ENCODE data around the gene AGBL1. TPM values are rescaled to one million over a fixed set of nuclear protein-coding genes. Genes with fewer than 3 reads are reported as not detected.

The AGBL1 gene
- total and polyA plus RNA-seq, 3 experiments from 2014 or later, result not detected

GRCh38 chr15:86161250-86161649 is 81.6 kb downstream of the AGBL1 start:
- Histone ChIP-seq H3K9me3 (ENCODE audit: low read length) (no peaks in the 10 kb centered on the region), H3K4me1 (ENCODE audit: insufficient read depth, low read length) (no peaks in the 10 kb centered on the region), H3K27ac (ENCODE audit: low read depth, low read length) (no peak overlapping the region), H3K27me3 (ENCODE audit: insufficient read depth, low read length, poor library complexity, severe bottlenecking) (no peaks in the 10 kb centered on the region), H3K36me3 (ENCODE audit: insufficient read depth, low read length) (no peaks in the 10 kb centered on the region), H3K4me3 (ENCODE audit: low read length) (no peak overlapping the region)
- ChIA-PET POLR2A (no interaction called here), CTCF (no interaction called here)
- peaks cover 0 to 5% (median 0%) of the 10 kb centered on the region in 5 donors for H3K9me3 Mint-ChIP-seq
- H3K4me1 Mint-ChIP-seq, result no peaks in the 10 kb centered on the region
- H3K27me3 Mint-ChIP-seq, result peaks cover 4 to 6% of the 10 kb centered on the region in 2 donors
- no peaks in the 10 kb centered on the region for H3K36me3 Mint-ChIP-seq
- H3K27ac Mint-ChIP-seq, result no peak overlapping the region
- H3K4me3 Mint-ChIP-seq, result no peak overlapping the region
- DNase-seq, result no peak

DNA sequence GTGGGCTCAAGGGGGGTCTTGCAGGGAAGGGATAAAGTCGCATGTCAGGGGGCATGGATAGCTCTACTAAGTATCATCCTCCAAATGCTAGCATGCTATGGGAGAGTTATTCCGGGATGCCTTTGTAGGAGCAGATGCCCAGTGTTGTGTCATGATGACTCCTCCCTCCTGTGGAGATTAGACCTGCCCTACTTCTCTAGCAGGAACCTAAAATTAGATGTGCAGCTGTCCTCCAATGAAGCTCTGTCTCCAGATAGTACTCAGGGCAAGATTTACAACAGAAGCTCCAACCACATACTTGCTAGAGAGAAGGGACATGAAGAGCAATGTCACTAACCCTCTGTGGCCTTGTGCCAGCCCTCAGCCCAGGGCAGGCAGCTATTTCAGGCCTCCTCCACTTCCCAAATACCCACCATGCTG is 82.5 kb downstream of the AGBL1 start:
- Mint-ChIP-seq H3K36me3 (no peaks in the 10 kb centered on the region), H3K4me1 (no peaks in the 10 kb centered on the region), H3K4me3 (no peak overlapping the region), H3K27me3 (peaks cover 6 to 8% of the 10 kb centered on the region in 2 donors), H3K9me3 (peaks cover 0 to 5% (median 0%) of the 10 kb centered on the region in 5 donors), H3K27ac (no peak overlapping the region)
- no peak for DNase-seq
- Histone ChIP-seq H3K4me3 (ENCODE audit: low read length) (no peak overlapping the region), H3K9me3 (ENCODE audit: low read length) (no peaks in the 10 kb centered on the region), H3K27me3 (ENCODE audit: insufficient read depth, low read length, poor library complexity, severe bottlenecking) (no peaks in the 10 kb centered on the region), H3K27ac (ENCODE audit: low read depth, low read length) (no peak overlapping the region), H3K36me3 (ENCODE audit: insufficient read depth, low read length) (no peaks in the 10 kb centered on the region), H3K4me1 (ENCODE audit: insufficient read depth, low read length) (no peaks in the 10 kb centered on the region)
- POLR2A ChIA-PET, result no interaction called here
- CTCF ChIA-PET, result no interaction called here

DNA sequence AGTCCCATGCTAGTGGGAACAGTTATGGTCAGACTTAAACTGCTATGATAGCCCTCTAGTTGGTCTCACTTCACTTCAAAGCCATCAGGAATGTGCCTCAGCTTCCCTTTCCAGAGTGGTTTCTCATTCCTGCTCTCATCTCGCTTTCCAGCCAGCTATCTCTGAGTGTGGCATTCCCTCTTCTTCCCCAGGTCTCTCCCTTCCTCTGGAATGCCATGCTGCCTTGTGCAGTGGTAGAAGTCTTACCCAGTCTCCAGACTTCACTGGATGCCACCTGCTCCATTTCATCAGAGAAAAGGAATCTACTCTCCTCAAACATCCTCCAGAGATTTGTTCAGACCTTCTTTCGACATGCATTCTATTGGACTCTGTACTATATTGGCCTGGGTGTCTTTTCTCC is 83.0 kb downstream of the AGBL1 start:
- no peaks in the 10 kb centered on the region for H3K27me3 ChIP-seq (ENCODE audit: insufficient read depth, low read length, poor library complexity, severe bottlenecking)
- Mint-ChIP-seq H3K4me1 (no peaks in the 10 kb centered on the region), H3K9me3 (peaks cover 0 to 5% (median 0%) of the 10 kb centered on the region in 5 donors), H3K27me3 (peaks cover 10 to 11% of the 10 kb centered on the region in 2 donors), H3K27ac (peak overlapping the region in 1 of 8 donors; percentile 25), H3K36me3 (no peaks in the 10 kb centered on the region), H3K4me3 (no peak overlapping the region)
- H3K4me1 ChIP-seq (ENCODE audit: insufficient read depth, low read length), result no peaks in the 10 kb centered on the region
- no peak overlapping the region for H3K4me3 ChIP-seq (ENCODE audit: low read length)
- ChIA-PET CTCF (no interaction called here), POLR2A (no interaction called here)
- no peaks in the 10 kb centered on the region for H3K9me3 ChIP-seq (ENCODE audit: low read length)
- no peak for DNase-seq
- H3K36me3 ChIP-seq (ENCODE audit: insufficient read depth, low read length), result no peaks in the 10 kb centered on the region
- H3K27ac ChIP-seq (ENCODE audit: low read depth, low read length), result no peak overlapping the region

- no peaks in the 10 kb centered on the region for H3K9me3 ChIP-seq (ENCODE audit: low read length)
- POLR2A ChIA-PET, result no interaction called here
Observed at GRCh38 chr15:86163816-86164215, 84.1 kb downstream of the AGBL1 start.

GRCh38 chr15:86164232-86164898 is 84.7 kb downstream of the AGBL1 start:
- Mint-ChIP-seq H3K27me3 (peaks cover 11 to 19% of the 10 kb centered on the region in 2 donors), H3K27ac (no peak overlapping the region), H3K4me3 (no peak overlapping the region), H3K4me1 (no peaks in the 10 kb centered on the region), H3K36me3 (no peaks in the 10 kb centered on the region), H3K9me3 (peaks cover 0 to 5% (median 0%) of the 10 kb centered on the region in 5 donors)
- H3K4me3 ChIP-seq (ENCODE audit: low read length), result no peak overlapping the region
- no peaks in the 10 kb centered on the region for H3K36me3 ChIP-seq (ENCODE audit: insufficient read depth, low read length)
- POLR2A ChIA-PET, result no interaction called here
- H3K27me3 ChIP-seq (ENCODE audit: insufficient read depth, low read length, poor library complexity, severe bottlenecking), result no peaks in the 10 kb centered on the region
- H3K4me1 ChIP-seq (ENCODE audit: insufficient read depth, low read length), result no peaks in the 10 kb centered on the region
- H3K27ac ChIP-seq (ENCODE audit: low read depth, low read length), result no peak overlapping the region
- no peak for DNase-seq
- CTCF ChIA-PET, result no interaction called here
- no peaks in the 10 kb centered on the region for H3K9me3 ChIP-seq (ENCODE audit: low read length)

More at GRCh38 chr15:86163816-86164215, 84.1 kb downstream of the AGBL1 start:
- Histone ChIP-seq H3K36me3 (ENCODE audit: insufficient read depth, low read length) (no peaks in the 10 kb centered on the region), H3K4me1 (ENCODE audit: insufficient read depth, low read length) (no peaks in the 10 kb centered on the region), H3K27ac (ENCODE audit: low read depth, low read length) (no peak overlapping the region), H3K4me3 (ENCODE audit: low read length) (no peak overlapping the region), H3K27me3 (ENCODE audit: insufficient read depth, low read length, poor library complexity, severe bottlenecking) (no peaks in the 10 kb centered on the region)
- no peaks in the 10 kb centered on the region for H3K36me3 Mint-ChIP-seq
- H3K9me3 Mint-ChIP-seq, result peaks cover 0 to 5% (median 0%) of the 10 kb centered on the region in 5 donors
- peaks cover 11 to 15% of the 10 kb centered on the region in 2 donors for H3K27me3 Mint-ChIP-seq
- CTCF ChIA-PET, result no interaction called here
- no peaks in the 10 kb centered on the region for H3K4me1 Mint-ChIP-seq
- DNase-seq, result no peak
- H3K27ac Mint-ChIP-seq, result no peak overlapping the region
- H3K4me3 Mint-ChIP-seq, result no peak overlapping the region

DNA sequence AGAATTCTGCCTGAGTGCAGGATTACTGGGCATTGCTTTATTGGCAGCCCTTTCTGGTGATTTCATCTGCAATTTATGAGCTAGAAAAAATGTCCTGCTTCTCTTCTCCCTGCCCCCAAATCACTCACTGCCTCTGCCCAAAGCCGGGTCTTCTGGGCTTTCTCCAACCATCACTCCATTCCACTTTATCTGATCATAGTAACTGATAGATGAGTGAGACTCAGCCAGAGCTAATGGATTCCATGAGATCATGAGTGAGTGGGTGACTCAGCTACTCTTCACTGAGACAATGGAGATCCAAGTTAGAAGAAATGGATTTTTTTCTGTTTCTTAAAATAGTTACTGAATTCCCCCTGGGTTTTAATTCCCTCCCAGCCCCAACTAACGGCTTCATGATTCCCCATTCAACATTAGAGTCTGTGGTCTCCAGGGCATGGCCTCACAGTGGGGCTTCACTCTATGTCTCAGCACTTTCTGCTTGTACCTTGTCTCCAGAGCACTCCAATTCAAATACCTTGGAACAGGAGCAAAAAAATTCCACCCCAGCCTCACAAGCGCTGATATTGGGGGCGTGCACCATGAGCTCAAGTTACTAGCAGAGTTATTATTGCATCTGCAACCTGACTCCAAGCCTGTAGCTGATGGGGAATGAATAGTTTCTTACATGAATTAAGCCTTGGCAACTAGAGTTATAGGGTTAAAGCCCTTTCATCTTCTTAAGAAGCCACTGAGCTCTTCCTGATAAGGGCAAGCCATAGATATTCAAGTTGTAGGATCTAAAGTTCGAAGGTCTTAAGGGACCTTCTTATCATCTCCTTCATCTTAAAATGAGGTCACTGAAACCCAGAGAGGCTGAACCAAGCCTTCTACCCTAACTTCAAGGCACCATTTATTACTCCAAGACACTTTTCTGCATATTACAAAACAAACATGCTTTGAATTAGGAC is 85.9 kb downstream of the AGBL1 start:
- POLR2A ChIA-PET, result no interaction called here
- H3K4me3 Mint-ChIP-seq, result no peak overlapping the region
- no peaks in the 10 kb centered on the region for H3K4me1 Mint-ChIP-seq
- CTCF ChIA-PET, result no interaction called here
- H3K36me3 Mint-ChIP-seq, result no peaks in the 10 kb centered on the region
- Histone ChIP-seq H3K4me1 (ENCODE audit: insufficient read depth, low read length) (no peaks in the 10 kb centered on the region), H3K4me3 (ENCODE audit: low read length) (no peak overlapping the region), H3K27me3 (ENCODE audit: insufficient read depth, low read length, poor library complexity, severe bottlenecking) (no peaks in the 10 kb centered on the region), H3K27ac (ENCODE audit: low read depth, low read length) (no peak overlapping the region), H3K36me3 (ENCODE audit: insufficient read depth, low read length) (no peaks in the 10 kb centered on the region), H3K9me3 (ENCODE audit: low read length) (no peaks in the 10 kb centered on the region)
- H3K27me3 Mint-ChIP-seq, result peaks cover 7 to 23% of the 10 kb centered on the region in 2 donors
- no peak for DNase-seq
- H3K27ac Mint-ChIP-seq, result no peak overlapping the region
- peaks cover 0 to 5% (median 0%) of the 10 kb centered on the region in 5 donors for H3K9me3 Mint-ChIP-seq

GRCh38 chr15:86167841-86168240 is 88.2 kb downstream of the AGBL1 start:
- H3K4me3 ChIP-seq (ENCODE audit: low read length), result no peak overlapping the region
- POLR2A ChIA-PET, result no interaction called here
- H3K4me3 Mint-ChIP-seq, result no peak overlapping the region

GRCh38 chr15:86178845-86179244 is 99.2 kb downstream of the AGBL1 start:
- Histone ChIP-seq H3K27me3 (ENCODE audit: insufficient read depth, low read length, poor library complexity, severe bottlenecking) (no peaks in the 10 kb centered on the region), H3K4me3 (ENCODE audit: low read length) (no peak overlapping the region), H3K9me3 (ENCODE audit: low read length) (no peaks in the 10 kb centered on the region), H3K27ac (ENCODE audit: low read depth, low read length) (no peak overlapping the region), H3K36me3 (ENCODE audit: insufficient read depth, low read length) (no peaks in the 10 kb centered on the region), H3K4me1 (ENCODE audit: insufficient read depth, low read length) (no peaks in the 10 kb centered on the region)
- ChIA-PET POLR2A (no interaction called here), CTCF (no interaction called here)
- DNase-seq, result no peak
- H3K27me3 Mint-ChIP-seq, result peaks cover 4 to 21% of the 10 kb centered on the region in 2 donors
- peak overlapping the region in 1 of 8 donors; percentile 42 for H3K27ac Mint-ChIP-seq
- H3K9me3 Mint-ChIP-seq, result peaks cover 2 to 15% (median 11%) of the 10 kb centered on the region in 5 donors
- H3K36me3 Mint-ChIP-seq, result no peaks in the 10 kb centered on the region
- peaks cover 0 to 4% (median 0%) of the 10 kb centered on the region in 3 donors for H3K4me1 Mint-ChIP-seq
- no peak overlapping the region for H3K4me3 Mint-ChIP-seq

More at GRCh38 chr15:86167841-86168240, 88.2 kb downstream of the AGBL1 start:
- Mint-ChIP-seq H3K9me3 (no peaks in the 10 kb centered on the region), H3K36me3 (no peaks in the 10 kb centered on the region), H3K27me3 (peaks cover 7 to 20% of the 10 kb centered on the region in 2 donors), H3K27ac (peak overlapping the region in 1 of 8 donors; percentile 1), H3K4me1 (no peaks in the 10 kb centered on the region)
- DNase-seq, result no peak
- no peak overlapping the region for H3K27ac ChIP-seq (ENCODE audit: low read depth, low read length)
- H3K9me3 ChIP-seq (ENCODE audit: low read length), result no peaks in the 10 kb centered on the region
- no peaks in the 10 kb centered on the region for H3K27me3 ChIP-seq (ENCODE audit: insufficient read depth, low read length, poor library complexity, severe bottlenecking)
- CTCF ChIA-PET, result no interaction called here
- no peaks in the 10 kb centered on the region for H3K4me1 ChIP-seq (ENCODE audit: insufficient read depth, low read length)
- H3K36me3 ChIP-seq (ENCODE audit: insufficient read depth, low read length), result no peaks in the 10 kb centered on the region

Measured in CD8-positive, alpha-beta memory T cell (primary cell).